Sigmoid colon (tissue), 7 donors: ENCODE measurements around the gene MLLT3. TPM values are rescaled to one million over a fixed set of nuclear protein-coding genes. Genes with fewer than 3 reads are reported as not detected.

ENCODE experiments used
- DNase-seq: peaks from one replicate; pipeline ENCODE4 v3.0.0-alpha.2; 2019
- H3K27ac ChIP-seq, 4 donors: fragments of 200-600 bp; sonication (generic); one replicate each; pipeline ENCODE4 v1.5.1; 2016 to 2019; ENCODE audit warnings: mild to moderate bottlenecking in 1 of 4
- H3K27me3 ChIP-seq, 3 donors: fragments of 200-600 bp; sonication (generic); one replicate each; pipeline ENCODE4 v1.5.1; 2019; ENCODE audit warnings: mild to moderate bottlenecking in 1 of 3
- H3K36me3 ChIP-seq, 4 donors: fragments of 200-600 bp; sonication (generic); one replicate each; pipeline ENCODE4 v1.5.1; 2016 to 2019
- H3K4me1 ChIP-seq, 4 donors: fragments of 200-600 bp; sonication (generic); one replicate each; pipeline ENCODE4 v1.5.1; 2017 to 2019
- H3K4me3 ChIP-seq, 4 donors: fragments of 200-600 bp; sonication (generic); one replicate each; pipeline ENCODE4 v1.5.1; 2017 to 2019; ENCODE audit warnings: mild to moderate bottlenecking in 2 of 4, moderate library complexity in 1 of 4
- H3K9me3 ChIP-seq, 4 donors: fragments of 200-600 bp in 3 of 4; sonication (generic) in 3 of 4; one replicate each; pipeline versions ENCODE4 v1.5.1 to v1.6.1; 2013 to 2019
- EP300 ChIP-seq, 4 donors: sonication (generic); formaldehyde crosslinking; IDR thresholded peaks; one replicate each; pipeline ENCODE4 v1.6.1; 2017; ENCODE audit warnings: antibody characterized with exemption in 4 of 4
- POLR2A ChIP-seq, 2 donors: fragments of 450-650 bp; IDR thresholded peaks; one replicate each; pipeline ENCODE4 v1.6.1; 2016; ENCODE audit warnings: antibody characterized with exemption in 2 of 2, mild to moderate bottlenecking in 2 of 2, moderate library complexity in 2 of 2
- POLR2AphosphoS5 ChIP-seq, 4 donors: sonication (generic); formaldehyde crosslinking; IDR thresholded peaks; one replicate each; pipeline ENCODE4 v1.6.1; 2017; ENCODE audit warnings: antibody characterized with exemption in 4 of 4
- WGBS, 2 donors: extraction: QIAGEN DNeasy Blood & Tissue Kit; methylation state at CpG; one replicate each; pipeline ENCODE4 v1.1.7; 2013; 5-methylcytosine and 5-hydroxymethylcytosine counted together
- intact Hi-C: fragments of 100-400 bp; cut with DNase I; formaldehyde crosslinking; loops from one replicate; pipeline ENCODE4 v1.15.1; 2023
- polyA plus RNA-seq, 3 donors: library from polyadenylated mRNA; stranded (reverse); fragments of 200-250 nt; gene quantifications; one replicate each; pipeline ENCODE4 v1.2.3, GENCODE V29; 2013
- total RNA-seq, 4 donors: library from RNA; depleted of rRNA; stranded (reverse); fragments of >200 nt; gene quantifications; one replicate each; pipeline ENCODE4 v1.1.0, GENCODE V29; 2016
- TF ChIP-seq, protein P1 (sequence below), 4 experiments: fragments of 450-650 bp in 3 of 4; fragments of 200-600 bp in 1 of 4; IDR thresholded peaks; one replicate each; pipeline ENCODE4 v1.5.1; 2016 to 2019; ENCODE audit warnings: antibody characterized with exemption in 4 of 4, mild to moderate bottlenecking in 3 of 4, moderate library complexity in 2 of 4
- donor health status: healthy with polysubstance abuse.
- donor health status: Bipolar disorder and iron deficiency.
- donor health status: healthy.

Gene MLLT3
- total and polyA plus RNA-seq, 7 donors: 19.0 to 132 (median 25.0) TPM

DNA sequence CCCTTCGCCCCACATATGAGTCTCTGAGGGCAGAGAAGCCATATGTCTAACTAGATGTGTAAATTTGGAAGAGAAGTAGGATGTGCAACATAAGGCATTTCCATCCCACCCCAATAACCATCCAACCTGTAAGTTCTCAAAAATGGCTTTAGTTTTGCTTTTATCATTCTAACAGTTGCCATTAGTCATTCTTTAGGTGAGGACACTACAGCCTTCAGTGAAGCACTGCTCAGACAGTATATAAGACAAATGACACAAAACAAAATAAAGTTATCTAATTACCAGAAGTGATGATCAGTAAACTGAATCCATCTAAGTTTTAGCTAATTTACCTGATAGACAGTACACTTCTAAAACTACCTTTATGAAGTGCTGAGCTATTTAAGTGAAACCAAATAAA, 23.9 kb downstream of the MLLT3 start:
- intact Hi-C loops: no loop called here
- TF ChIP-seq, protein P1, sequence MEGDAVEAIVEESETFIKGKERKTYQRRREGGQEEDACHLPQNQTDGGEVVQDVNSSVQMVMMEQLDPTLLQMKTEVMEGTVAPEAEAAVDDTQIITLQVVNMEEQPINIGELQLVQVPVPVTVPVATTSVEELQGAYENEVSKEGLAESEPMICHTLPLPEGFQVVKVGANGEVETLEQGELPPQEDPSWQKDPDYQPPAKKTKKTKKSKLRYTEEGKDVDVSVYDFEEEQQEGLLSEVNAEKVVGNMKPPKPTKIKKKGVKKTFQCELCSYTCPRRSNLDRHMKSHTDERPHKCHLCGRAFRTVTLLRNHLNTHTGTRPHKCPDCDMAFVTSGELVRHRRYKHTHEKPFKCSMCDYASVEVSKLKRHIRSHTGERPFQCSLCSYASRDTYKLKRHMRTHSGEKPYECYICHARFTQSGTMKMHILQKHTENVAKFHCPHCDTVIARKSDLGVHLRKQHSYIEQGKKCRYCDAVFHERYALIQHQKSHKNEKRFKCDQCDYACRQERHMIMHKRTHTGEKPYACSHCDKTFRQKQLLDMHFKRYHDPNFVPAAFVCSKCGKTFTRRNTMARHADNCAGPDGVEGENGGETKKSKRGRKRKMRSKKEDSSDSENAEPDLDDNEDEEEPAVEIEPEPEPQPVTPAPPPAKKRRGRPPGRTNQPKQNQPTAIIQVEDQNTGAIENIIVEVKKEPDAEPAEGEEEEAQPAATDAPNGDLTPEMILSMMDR (IDR thresholded peaks at IDR 0.05): no peak
- no peaks in the 10 kb centered on the region for H3K9me3 ChIP-seq
- peak overlapping the region in 2 of 4 donors; percentile 50 to 61 for H3K27ac ChIP-seq
- no peak for DNase-seq
- no peak overlapping the region for H3K4me3 ChIP-seq
- H3K36me3 ChIP-seq: no peaks in the 10 kb centered on the region
- H3K27me3 ChIP-seq: no peaks in the 10 kb centered on the region
- peaks cover 0 to 55% (median 44%) of the 10 kb centered on the region in 4 donors for H3K4me1 ChIP-seq
- 97 to 99% methylated on average over 1 of the region's 1 CpG for WGBS, 2 donors

DNA sequence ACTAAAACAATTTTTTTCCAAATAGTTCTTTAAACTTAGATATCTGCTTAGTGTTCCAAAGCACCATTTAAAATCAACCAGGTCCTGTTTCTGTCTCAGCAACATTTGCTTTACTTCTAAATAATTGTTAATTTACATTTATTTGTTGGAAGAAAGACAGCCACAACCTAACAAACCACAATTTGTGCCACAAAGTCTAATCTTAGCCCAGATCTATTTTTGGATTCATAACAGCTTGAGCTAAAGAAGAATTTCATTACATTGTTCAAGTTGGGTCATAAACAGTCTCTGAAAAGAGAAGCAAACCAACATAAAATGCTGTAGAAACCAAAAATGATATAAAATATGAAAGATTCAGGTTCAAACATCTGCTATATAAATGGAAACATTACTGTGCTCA, 24.4 kb downstream of the MLLT3 start:
- no peaks in the 10 kb centered on the region for H3K27me3 ChIP-seq
- TF ChIP-seq POLR2AphosphoS5 (IDR thresholded peaks at IDR 0.05): no peak
- TF ChIP-seq, protein P1 (IDR thresholded peaks at IDR 0.05): no peak
- TF ChIP-seq POLR2A (IDR thresholded peaks at IDR 0.05): no peak
- no peak for TF ChIP-seq EP300 (IDR thresholded peaks at IDR 0.05)
- DNase-seq: no peak
- H3K4me3 ChIP-seq: no peak overlapping the region
- no peaks in the 10 kb centered on the region for H3K9me3 ChIP-seq
- intact Hi-C loops: no loop called here
- no peaks in the 10 kb centered on the region for H3K36me3 ChIP-seq
- H3K27ac ChIP-seq: peak overlapping the region in 2 of 4 donors; percentile 50 to 61
- H3K4me1 ChIP-seq: peaks cover 0 to 55% (median 44%) of the 10 kb centered on the region in 4 donors

DNA sequence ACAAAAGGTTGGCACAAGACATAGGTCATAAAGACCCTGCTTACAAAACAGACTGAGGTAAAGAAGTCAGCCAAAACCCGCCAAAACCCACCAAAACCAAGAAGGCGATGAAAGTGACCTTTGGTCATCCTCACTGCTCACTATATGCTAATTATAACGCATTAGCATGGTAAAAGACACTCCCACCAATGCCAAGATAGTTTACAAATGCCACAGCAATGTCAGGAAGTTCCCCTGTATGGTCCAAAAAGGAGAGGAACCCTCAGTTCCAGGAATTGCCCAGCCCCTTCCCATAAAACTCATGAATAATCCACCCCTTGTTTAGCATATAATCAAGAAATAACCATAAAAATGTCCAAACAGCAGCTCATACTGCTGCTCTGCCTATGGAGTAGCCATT, 27.7 kb downstream of the MLLT3 start:
- H3K36me3 ChIP-seq: no peaks in the 10 kb centered on the region
- no peak for DNase-seq
- WGBS, 2 donors: 92 to 93% methylated on average over 3 of the region's 3 CpGs
- H3K4me1 ChIP-seq: peaks cover 0 to 53% (median 36%) of the 10 kb centered on the region in 4 donors
- TF ChIP-seq POLR2AphosphoS5 (IDR thresholded peaks at IDR 0.05): no peak
- TF ChIP-seq, protein P1 (IDR thresholded peaks at IDR 0.05): no peak
- TF ChIP-seq EP300 (IDR thresholded peaks at IDR 0.05): no peak
- no peak for TF ChIP-seq POLR2A (IDR thresholded peaks at IDR 0.05)
- peak overlapping the region in 1 of 4 donors; percentile 36 for H3K27ac ChIP-seq
- no peaks in the 10 kb centered on the region for H3K9me3 ChIP-seq
- no peaks in the 10 kb centered on the region for H3K27me3 ChIP-seq
- H3K4me3 ChIP-seq: no peak overlapping the region
- intact Hi-C loops: no loop called here

DNA sequence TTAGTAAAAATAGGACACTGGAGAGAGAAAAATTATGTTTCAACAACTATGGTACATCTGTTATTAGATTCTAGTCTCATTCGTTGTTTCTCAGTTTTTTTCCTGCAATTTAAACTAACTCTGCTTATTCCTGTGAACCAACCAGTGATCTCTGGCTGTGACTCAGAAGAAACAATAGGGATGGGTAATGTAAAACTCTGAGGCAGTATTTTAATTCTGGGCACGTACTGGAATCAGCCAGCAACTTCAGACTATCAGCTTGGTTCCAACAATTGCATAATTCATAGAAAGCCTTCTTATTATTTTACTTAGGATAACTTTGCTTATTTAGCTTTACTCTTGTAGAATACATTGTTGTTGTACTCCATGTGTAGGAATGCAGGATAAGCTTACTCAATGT, 28.8 kb downstream of the MLLT3 start:
- H3K27ac ChIP-seq: peak overlapping the region in 3 of 4 donors; percentile 32 to 59 (median 36)
- H3K4me1 ChIP-seq: peaks cover 0 to 52% (median 34%) of the 10 kb centered on the region in 4 donors
- intact Hi-C loops: no loop called here
- no peaks in the 10 kb centered on the region for H3K9me3 ChIP-seq
- no peak for DNase-seq
- H3K36me3 ChIP-seq: no peaks in the 10 kb centered on the region
- 69 to 73% methylated on average over 2 of the region's 2 CpGs for WGBS, 2 donors
- no peak overlapping the region for H3K4me3 ChIP-seq
- H3K27me3 ChIP-seq: no peaks in the 10 kb centered on the region
- no peak for TF ChIP-seq EP300 (IDR thresholded peaks at IDR 0.05)
- no peak for TF ChIP-seq POLR2A (IDR thresholded peaks at IDR 0.05)
- TF ChIP-seq, protein P1 (IDR thresholded peaks at IDR 0.05): no peak
- no peak for TF ChIP-seq POLR2AphosphoS5 (IDR thresholded peaks at IDR 0.05)

DNA sequence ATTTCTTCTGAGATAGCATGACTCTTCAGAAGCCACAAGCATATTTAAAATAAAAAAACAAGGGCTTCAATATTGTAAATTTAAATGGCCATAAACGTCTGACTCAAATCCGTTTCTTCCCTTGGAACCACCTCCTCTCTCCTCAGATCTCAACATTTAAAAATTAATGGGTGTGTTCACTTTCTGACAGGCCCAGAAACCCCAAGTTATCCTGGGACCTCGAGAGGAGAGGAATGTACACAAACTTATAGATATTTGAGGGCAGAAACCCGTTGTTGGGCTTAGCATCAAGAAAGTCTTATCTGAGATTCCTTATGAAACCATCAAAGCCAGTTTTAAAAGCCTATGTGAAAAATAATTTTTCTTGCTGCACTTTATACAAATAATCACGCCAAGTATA, 29.2 kb downstream of the MLLT3 start:
- intact Hi-C loops: no loop called here
- 60 to 72% methylated on average over 5 of the region's 5 CpGs for WGBS, 2 donors
- H3K4me1 ChIP-seq: peaks cover 0 to 48% (median 30%) of the 10 kb centered on the region in 4 donors
- H3K4me3 ChIP-seq: no peak overlapping the region
- no peak for DNase-seq
- TF ChIP-seq POLR2AphosphoS5 (IDR thresholded peaks at IDR 0.05): no peak
- no peak for TF ChIP-seq POLR2A (IDR thresholded peaks at IDR 0.05)
- TF ChIP-seq, protein P1 (IDR thresholded peaks at IDR 0.05): no peak
- TF ChIP-seq EP300 (IDR thresholded peaks at IDR 0.05): no peak
- no peaks in the 10 kb centered on the region for H3K27me3 ChIP-seq
- peak overlapping the region in 3 of 4 donors; percentile 32 to 59 (median 36) for H3K27ac ChIP-seq
- H3K9me3 ChIP-seq: no peaks in the 10 kb centered on the region
- H3K36me3 ChIP-seq: no peaks in the 10 kb centered on the region
